Activated CD8-positive, alpha-beta memory T cell treated with anti-CD3 and anti-CD28 coated beads, Interleukin-2, amount 50 U/mL, for 1 hour (primary cell): Measurements from ENCODE around the gene ULK4.
"Not testable (repeated sequence)": the region's sequence is repeated elsewhere in the genome, so short reads cannot be mapped to it uniquely, and the experiment has no call there.

Source experiments
- DNase-seq: peaks from one replicate; pipeline ENCODE4 v3.0.0-alpha.2; 2020; ENCODE audit errors: extremely low read depth

ULK4 gene

DNA sequence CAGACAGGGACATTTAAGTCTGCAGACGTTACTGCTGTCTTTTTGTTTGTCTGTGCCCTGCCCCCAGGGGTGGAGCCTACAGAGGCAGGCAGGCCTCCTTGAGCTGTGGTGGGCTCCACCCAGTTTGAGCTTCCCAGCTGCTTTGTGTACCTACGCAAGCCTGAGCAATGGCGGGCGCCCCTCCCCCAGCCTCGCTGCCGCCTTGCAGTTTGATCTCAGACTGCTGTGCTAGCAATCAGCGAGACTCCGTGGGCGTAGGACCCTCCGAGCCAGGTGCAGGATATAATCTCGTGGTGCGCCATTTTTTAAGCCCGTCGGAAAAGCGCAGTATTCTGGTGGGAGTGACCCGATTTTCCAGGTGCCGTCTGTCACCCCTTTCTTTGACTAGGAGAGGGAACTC is 314.2 kb downstream of the ULK4 start:
- DNase-seq, result not testable (repeated sequence)

- DNase-seq, result no peak
These were observed 321.8 kb downstream of the ULK4 start for GRCh38 chr3:41640076-41640475.

DNA sequence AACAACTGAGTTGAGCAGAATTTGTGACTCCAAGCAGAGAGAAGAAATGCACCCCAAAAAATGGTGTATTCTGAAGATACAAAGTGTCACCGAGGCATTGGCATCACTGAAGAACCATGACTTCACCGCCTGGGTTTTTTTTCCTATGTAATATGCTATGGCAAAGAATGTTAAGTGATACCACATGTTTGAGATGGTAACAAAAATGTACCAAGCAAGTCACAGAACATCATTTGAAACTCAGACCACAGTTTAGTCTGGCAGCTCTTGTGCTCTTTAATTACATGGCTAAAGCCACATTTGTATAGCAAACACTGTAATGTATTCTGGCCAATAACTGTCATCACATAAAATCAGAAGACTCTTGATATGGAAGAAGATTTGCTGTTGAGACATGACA is 323.5 kb downstream of the ULK4 start:
- no peak for DNase-seq

DNA sequence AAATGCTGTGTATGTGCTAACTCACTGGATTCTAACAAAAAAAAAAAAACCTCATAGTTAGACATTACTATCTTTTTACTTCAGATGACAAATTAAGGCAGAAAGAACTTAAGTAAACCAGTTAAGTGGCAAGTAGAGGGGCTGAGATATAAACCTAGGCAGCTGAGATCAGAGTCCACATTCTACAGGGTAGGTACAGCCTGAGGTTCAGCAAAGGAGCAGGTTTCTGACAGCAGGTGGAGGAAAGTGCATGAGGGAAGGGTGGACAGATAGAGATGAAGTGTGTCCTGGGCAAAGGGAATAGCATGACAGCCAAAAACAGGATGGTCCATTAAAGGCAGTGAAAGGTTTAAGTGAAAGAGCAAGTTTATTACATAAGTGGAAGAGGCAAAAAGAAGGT is 329.2 kb downstream of the ULK4 start:
- DNase-seq, result no peak

- DNase-seq, result no peak
These were observed 331.2 kb downstream of the ULK4 start for GRCh38 chr3:41630708-41631107.

DNA sequence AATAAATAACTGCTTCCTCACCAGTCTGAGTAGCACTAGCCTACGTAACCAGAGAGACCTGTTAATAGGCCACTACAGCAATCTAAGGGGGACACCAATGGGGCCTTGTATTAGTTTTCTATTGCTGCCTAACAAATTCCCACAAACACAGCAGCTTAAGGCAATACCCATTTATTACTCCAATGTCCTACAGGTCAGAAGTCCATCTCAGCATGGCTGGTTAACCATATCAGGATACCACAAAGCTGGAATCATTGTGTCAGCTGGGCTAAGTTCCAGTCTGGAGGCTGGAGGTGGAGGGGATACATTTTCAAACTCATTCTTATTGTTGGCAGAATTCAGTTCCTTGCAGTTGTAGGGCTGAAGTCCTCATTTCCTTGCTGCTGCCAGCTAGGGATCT is 331.9 kb downstream of the ULK4 start:
- no peak for DNase-seq

- no peak for DNase-seq
These were observed 332.8 kb downstream of the ULK4 start for GRCh38 chr3:41629072-41629471.

- DNase-seq, result no peak
These were observed 334.3 kb downstream of the ULK4 start for GRCh38 chr3:41627477-41628087.

DNA sequence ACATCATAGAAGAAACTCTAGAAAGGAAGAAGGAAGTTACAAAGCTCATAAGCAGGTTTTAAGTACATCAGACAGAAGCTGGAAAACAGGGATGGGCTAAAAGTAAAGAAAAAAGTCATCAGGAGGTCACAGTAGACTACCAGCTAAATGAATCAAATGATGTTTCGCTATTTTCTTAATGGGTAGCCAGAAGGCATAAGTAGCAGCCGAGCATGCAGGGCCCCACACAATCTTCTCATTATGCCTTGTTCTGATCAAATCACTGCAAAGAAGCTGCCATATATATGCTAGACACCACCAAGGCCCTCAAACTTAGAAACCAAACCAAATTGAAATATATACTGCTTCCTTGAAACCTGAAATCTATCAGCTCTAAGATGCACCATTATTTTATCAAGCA is 349.1 kb downstream of the ULK4 start:
- DNase-seq, result no peak

- no peak for DNase-seq
These were observed 350.9 kb downstream of the ULK4 start for GRCh38 chr3:41611008-41611407.

DNA sequence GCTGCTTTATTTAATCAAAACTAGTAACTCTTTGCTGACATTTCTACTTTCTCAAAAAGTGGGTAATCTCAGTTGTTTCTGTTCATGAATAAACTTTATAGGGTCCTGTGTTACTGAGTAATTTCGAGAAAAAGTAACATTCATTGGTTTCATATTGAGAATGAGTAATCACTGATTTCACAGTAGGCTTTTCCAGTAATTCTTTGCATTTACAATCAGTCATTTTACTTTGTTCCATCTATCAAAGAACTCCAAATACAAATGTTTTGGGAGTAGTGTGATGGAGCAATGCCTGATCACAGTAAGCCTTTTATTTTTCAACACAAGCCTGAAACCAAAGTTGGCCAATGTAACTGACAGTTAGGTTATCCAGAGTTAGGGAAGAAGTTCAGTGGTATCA is 353.6 kb downstream of the ULK4 start:
- no peak for DNase-seq

DNA sequence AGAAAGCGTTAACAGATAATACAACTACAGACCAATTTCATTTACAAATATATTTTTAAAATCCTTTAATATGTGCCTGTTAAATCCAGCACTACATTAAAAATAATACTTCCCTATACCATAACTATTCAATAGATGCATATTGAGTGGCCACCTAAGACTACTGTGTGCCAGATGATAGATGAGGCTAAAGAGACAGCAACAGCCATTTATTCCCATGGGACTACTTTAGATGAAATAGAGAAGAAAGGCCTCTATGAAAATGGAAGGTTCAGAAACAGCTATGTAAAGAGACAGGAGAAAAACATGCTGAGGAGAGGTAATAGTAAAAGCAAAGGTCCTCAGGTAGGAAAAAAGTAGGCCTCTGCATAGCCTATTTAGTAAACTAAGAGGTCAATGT is 358.1 kb downstream of the ULK4 start:
- no peak for DNase-seq

GRCh38 chr3:41602121-41602520 is 359.8 kb downstream of the ULK4 start:
- DNase-seq, result no peak

DNA sequence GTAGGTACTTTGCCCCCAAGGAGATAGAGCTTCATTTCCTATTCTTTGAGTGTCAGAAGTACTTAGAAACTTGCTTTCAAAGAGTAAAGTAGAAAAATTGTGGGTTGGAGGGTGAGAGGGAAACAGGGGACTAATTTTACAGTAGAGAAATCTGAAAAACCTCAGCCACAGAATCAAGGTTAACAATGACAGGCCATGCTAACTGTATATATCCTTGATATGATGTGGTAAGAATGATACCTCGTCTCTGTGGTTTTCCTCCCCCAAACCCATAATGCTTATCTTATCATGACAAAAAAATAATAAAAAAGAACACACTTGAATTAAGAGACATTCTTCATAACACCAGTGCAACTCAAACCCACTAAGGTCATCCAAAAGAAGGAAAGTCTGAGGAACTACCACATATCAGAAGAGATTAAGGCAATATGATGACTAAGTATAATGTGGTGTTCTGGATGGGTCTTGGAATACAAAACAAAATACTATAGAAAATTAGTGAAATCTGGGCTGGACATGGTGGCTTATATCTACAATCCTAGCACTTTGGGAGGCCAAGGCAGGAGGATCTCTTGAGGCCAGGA is 360.4 kb downstream of the ULK4 start:
- no peak for DNase-seq

DNA sequence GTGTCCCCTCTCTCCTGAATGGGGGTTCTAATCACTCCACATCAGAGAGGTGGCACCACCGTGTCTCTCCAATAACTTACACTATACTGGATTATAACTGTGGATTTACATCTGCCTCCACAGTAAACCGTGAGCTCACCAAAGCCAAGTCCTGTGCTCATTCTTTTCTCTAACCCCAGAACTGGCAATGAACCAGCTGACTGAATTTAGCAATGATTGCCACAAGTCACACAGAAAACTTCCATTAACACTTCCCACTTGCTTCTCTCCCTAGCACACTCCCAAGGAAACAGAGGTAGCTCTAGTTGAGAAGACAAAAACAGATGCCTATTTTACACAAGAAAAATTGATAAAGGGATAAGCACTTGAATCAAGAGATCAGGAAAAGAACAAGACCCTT is 361.3 kb downstream of the ULK4 start:
- no peak for DNase-seq

DNA sequence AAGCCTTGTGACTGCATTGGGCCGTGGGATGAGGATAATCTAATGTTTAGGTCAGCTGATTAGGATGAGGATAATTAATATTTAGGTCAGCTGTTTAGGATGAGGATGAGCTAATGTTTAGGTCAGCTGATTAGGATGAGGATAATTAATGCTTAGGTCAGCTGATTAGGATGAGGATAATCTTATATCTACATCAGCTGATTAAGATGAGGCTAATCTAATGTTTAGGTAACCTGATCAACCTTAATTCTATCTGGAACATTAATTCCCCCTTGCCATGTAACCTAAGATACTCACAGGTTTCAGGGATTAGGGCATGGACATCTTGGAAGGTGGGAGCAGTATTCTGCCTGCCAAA is 362.8 kb downstream of the ULK4 start:
- no peak for DNase-seq

DNA sequence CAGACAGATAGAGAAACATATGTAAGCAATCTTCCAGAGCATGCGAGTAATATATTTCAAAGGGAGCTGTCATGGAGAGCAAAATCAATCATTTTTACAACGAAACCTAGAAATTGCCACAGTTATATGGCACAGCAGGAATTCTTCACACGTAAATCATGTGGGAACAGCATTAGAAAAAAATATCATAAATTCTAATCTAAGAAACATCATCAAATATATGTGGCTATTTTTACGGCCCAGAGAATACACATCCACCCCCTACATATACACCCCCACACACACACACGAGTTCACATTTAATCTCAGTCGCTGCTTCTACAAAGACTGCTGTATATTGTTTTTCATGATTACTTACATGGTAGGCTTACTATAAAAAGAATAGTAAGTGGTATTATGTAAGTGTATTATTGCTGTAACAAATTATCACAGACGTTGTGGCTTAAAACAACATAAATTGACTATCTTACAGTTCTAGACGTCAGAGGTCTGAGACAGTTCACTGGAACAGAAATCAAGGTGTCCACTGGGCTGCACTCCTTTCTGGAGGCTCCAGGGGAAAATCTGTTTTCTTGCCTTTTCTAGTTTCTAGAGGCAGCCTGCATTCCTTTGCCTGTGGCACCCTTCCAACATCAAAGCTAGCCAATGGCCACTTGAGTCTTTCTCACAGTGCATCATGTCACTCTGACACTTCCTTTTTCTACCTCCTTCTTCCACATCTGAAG is 363.3 kb downstream of the ULK4 start:
- no peak for DNase-seq

DNA sequence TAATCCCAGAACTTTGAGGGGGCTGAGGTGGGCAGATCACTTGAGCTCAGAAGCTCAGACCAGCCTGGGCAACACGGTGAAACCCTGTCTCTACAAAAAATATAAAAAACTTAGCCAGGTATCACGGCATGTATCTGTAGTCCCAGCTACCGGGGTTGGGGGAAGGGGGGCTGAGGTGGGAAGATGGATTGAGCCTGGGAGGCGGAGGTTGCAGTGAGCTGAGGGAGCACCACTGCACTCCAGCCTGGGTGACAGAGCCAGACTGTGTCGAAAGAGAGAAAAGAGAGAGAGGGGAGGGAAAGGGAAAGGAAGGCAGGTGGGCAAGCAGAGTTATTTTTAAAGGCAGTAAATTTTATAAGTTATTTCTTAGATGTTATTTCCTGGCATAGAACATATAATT is 368.1 kb downstream of the ULK4 start:
- no peak for DNase-seq

DNA sequence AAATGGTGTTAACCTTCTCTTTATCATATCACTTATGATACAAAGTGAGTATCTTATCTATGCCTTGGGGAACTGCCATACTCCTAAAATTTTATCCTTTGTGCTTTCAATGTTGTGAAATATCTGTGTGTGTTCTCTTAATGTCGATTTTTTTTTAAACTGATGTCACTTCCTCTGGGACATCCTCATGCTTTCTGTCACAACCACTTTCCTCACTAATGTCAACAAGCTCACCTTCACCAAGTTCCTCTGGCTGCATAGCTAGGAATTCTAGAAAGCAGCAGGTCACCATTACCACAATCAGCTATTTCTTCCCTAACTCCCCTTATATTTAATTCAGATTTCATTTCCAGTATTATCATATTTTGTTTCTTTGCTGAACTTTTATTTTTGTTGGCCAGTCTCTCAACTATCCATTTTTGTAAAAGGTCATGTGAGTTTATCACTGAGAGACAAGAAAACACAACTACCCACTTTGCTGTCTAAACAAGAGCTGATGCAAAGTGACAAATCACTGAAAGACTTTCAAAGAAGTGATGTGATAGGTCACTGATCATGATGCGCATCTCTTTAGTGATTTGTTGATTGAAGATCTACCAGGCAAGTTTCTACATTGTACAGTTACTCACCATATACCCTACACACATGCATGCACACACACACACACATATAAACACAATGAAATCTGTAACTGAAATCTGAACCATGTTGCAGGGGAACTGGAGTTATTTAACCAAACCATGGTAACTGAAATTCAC is 369.0 kb downstream of the ULK4 start:
- no peak for DNase-seq

- no peak for DNase-seq
These were observed 378.9 kb downstream of the ULK4 start for GRCh38 chr3:41583014-41583413.

GRCh38 chr3:41581700-41582099 is 380.2 kb downstream of the ULK4 start:
- DNase-seq, result no peak

- no peak for DNase-seq
These were observed 381.5 kb downstream of the ULK4 start for GRCh38 chr3:41580274-41580959.
